H1 (cell line): ENCODE results near the gene ABHD18.
"Not testable (repeated sequence)": the region's sequence is repeated elsewhere in the genome, so short reads cannot be mapped to it uniquely, and the experiment has no call there.

Experiments
- BACH1 ChIP-seq: IDR thresholded peaks from 2 replicates; pipeline ENCODE4 v1.6.1; 2012; ENCODE audit warnings: low read length, improper control_type of control experiment
- CREB1 ChIP-seq: IDR thresholded peaks from 2 replicates; pipeline ENCODE4 v1.6.1; 2012; ENCODE audit warnings: inconsistent platforms
- GTF2F1 ChIP-seq: IDR thresholded peaks from 2 replicates; pipeline ENCODE4 v1.6.1; 2012; ENCODE audit warnings: low read depth, low read length, improper control_type of control experiment, borderline replicate concordance
- JUN ChIP-seq: IDR thresholded peaks from 2 replicates; pipeline ENCODE4 v1.6.1; 2011; ENCODE audit warnings: low read depth, mild to moderate bottlenecking, improper control_type of control experiment, low read length
- KDM1A ChIP-seq: fragments of 200-600, 300-600 bp; sonication (generic); IDR thresholded peaks from 2 replicates; pipeline ENCODE4 v1.7.1; 2016; ENCODE audit warnings: mild to moderate bottlenecking, low read length, borderline replicate concordance
- NANOG ChIP-seq: IDR thresholded peaks from 2 replicates; pipeline ENCODE4 v1.6.1; 2011; ENCODE audit warnings: low read length, low read depth, mild to moderate bottlenecking, inconsistent platforms; ENCODE audit not compliant: insufficient read depth, poor library complexity, severe bottlenecking
- POLR2A ChIP-seq, 2 experiments: IDR thresholded peaks; 1 replicate in 1 of 2; 2 replicates in 1 of 2; pipeline ENCODE4 v1.6.1; 2011; ENCODE audit warnings: low read depth in 2 of 2, low read length in 2 of 2, mild to moderate bottlenecking in 2 of 2; ENCODE audit errors: control extremely low read depth in 1 of 2
- RAD21 ChIP-seq, 2 experiments: IDR thresholded peaks in 1 of 2; conservative IDR thresholded peaks in 1 of 2; 2 replicates each; pipeline ENCODE4 v1.6.1; 2011; ENCODE audit warnings: low read depth in 2 of 2, low read length in 2 of 2, improper control_type of control experiment in 1 of 2, inconsistent platforms in 1 of 2, mild to moderate bottlenecking in 1 of 2, moderate library complexity in 1 of 2
- SIRT6 ChIP-seq: IDR thresholded peaks from one replicate; pipeline ENCODE4 v1.7.1; 2012; ENCODE audit warnings: low read length, inconsistent platforms
- SP2 ChIP-seq: IDR thresholded peaks from 2 replicates; pipeline ENCODE4 v1.6.1; 2012; ENCODE audit warnings: mild to moderate bottlenecking, low read length, inconsistent platforms
- TAF1 ChIP-seq: IDR thresholded peaks from 2 replicates; pipeline ENCODE4 v1.6.1; 2011; ENCODE audit warnings: mild to moderate bottlenecking, low read depth, low read length
- TF ChIP-seq, protein P1 (sequence below), 3 experiments: IDR thresholded peaks; 1 replicate in 2 of 3; 2 replicates in 1 of 3; pipeline versions ENCODE4 v1.5.1 to v1.6.1; 2011; ENCODE audit warnings: low read length in 3 of 3, mild to moderate bottlenecking in 3 of 3, inconsistent platforms in 2 of 3, low read depth in 1 of 3, moderate library complexity in 1 of 3; ENCODE audit not compliant: insufficient read depth in 1 of 3; ENCODE audit errors: control extremely low read depth in 1 of 3

DNA sequence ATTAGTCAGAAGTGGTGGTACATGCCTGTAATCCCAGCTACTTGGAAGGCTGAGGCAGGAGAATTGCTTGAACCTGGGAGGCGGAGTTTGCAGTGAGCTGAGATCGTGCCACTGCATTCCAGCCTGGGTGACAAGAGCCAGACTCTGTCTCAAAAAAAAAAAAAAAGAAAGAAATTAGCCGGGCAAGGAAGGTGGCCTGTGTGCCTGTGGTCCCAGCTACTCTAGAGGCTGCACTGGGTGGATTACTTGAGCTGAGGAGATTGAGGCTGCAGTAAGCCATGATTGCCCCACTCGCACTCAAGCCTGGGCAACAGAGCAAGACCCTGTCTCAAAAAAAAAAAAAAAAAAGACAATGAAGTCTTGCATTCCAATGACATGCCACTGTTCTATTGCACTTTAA lies 5.7 kb downstream of the ABHD18 start:
- TF ChIP-seq POLR2A (IDR thresholded peaks at IDR 0.05; ENCODE audit: control extremely low read depth in 1 of 2, low read depth in 2 of 2, low read length in 2 of 2); NANOG; KDM1A; CREB1; TAF1; BACH1; JUN; GTF2F1; RAD21 (IDR thresholded peaks at IDR 0.05 in 1 of 2, conservative IDR thresholded peaks at IDR 0.05 in 1 of 2; ENCODE audit: low read depth in 2 of 2, low read length in 2 of 2); SIRT6; SP2: not testable (repeated sequence)
- TF ChIP-seq, protein P1, sequence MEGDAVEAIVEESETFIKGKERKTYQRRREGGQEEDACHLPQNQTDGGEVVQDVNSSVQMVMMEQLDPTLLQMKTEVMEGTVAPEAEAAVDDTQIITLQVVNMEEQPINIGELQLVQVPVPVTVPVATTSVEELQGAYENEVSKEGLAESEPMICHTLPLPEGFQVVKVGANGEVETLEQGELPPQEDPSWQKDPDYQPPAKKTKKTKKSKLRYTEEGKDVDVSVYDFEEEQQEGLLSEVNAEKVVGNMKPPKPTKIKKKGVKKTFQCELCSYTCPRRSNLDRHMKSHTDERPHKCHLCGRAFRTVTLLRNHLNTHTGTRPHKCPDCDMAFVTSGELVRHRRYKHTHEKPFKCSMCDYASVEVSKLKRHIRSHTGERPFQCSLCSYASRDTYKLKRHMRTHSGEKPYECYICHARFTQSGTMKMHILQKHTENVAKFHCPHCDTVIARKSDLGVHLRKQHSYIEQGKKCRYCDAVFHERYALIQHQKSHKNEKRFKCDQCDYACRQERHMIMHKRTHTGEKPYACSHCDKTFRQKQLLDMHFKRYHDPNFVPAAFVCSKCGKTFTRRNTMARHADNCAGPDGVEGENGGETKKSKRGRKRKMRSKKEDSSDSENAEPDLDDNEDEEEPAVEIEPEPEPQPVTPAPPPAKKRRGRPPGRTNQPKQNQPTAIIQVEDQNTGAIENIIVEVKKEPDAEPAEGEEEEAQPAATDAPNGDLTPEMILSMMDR (IDR thresholded peaks at IDR 0.05; ENCODE audit: control extremely low read depth in 1 of 3, insufficient read depth in 1 of 3, low read depth in 1 of 3, low read length in 3 of 3) = not testable (repeated sequence)
